ENCODE results near the gene KCNIP2. TPM values are rescaled to one million over a fixed set of nuclear protein-coding genes. Genes with fewer than 3 reads are reported as not detected.
A peak's percentile ranks its signal among the peaks of the same experiment; 100 is the strongest.

KCNIP2 gene
- total and polyA plus RNA-seq, 2 of the 13 experiments (the other 11 are each of a cell fraction or from before 2014, with no cell fraction given) = 0.42 to 0.70 TPM

DNA sequence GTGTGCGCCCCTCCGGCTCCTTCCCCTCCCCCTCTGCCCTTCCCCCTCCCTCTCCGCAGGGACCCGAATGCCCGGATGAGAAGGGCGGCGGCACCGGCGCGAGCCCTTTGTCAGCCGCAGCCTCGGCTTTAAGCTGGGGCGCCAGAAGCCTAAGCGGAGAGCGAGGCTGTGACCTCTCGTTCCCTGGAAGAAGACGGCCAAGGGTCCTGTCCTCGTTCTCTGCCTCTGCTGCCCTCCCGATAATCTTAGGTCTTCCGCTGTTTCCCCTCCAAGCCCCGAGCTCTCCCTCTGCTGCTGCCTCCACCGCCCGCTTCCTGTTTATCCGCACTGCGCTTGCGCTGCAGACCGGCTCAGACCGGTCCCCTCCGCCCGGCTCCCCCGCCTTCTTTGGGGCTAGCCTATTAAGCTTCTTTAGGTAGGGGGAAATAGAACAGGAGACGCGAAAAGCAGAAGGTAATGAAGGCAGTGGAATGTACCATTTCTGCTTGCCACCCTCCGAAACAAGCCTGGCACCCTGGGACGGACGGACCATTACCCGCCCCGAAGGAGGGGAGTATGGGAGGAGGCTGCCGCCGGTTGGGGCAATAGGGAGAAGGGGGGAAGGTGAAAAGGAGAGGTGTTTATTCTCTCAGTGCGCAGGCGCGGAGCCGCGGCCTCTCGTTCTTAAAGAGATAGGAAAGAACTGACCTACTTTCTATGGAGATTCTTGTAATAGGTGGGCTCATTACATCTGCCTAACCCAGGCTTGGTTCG is 25.3 kb downstream of the KCNIP2 start, which contains the start of gene OGA (continued):
- peak; percentile 51; the same call in 1 of the 3 replicates for TF ChIP-seq MXI1 (IDR thresholded peaks at IDR 0.05; ENCODE audit: borderline replicate concordance, low read depth, low read length)
- TF ChIP-seq ATF1 (CRISPR knock-in tag; IDR thresholded peaks at IDR 0.05) = peak; percentile 56; the same call in 1 of the 2 replicates
- TF ChIP-seq, protein P1, sequence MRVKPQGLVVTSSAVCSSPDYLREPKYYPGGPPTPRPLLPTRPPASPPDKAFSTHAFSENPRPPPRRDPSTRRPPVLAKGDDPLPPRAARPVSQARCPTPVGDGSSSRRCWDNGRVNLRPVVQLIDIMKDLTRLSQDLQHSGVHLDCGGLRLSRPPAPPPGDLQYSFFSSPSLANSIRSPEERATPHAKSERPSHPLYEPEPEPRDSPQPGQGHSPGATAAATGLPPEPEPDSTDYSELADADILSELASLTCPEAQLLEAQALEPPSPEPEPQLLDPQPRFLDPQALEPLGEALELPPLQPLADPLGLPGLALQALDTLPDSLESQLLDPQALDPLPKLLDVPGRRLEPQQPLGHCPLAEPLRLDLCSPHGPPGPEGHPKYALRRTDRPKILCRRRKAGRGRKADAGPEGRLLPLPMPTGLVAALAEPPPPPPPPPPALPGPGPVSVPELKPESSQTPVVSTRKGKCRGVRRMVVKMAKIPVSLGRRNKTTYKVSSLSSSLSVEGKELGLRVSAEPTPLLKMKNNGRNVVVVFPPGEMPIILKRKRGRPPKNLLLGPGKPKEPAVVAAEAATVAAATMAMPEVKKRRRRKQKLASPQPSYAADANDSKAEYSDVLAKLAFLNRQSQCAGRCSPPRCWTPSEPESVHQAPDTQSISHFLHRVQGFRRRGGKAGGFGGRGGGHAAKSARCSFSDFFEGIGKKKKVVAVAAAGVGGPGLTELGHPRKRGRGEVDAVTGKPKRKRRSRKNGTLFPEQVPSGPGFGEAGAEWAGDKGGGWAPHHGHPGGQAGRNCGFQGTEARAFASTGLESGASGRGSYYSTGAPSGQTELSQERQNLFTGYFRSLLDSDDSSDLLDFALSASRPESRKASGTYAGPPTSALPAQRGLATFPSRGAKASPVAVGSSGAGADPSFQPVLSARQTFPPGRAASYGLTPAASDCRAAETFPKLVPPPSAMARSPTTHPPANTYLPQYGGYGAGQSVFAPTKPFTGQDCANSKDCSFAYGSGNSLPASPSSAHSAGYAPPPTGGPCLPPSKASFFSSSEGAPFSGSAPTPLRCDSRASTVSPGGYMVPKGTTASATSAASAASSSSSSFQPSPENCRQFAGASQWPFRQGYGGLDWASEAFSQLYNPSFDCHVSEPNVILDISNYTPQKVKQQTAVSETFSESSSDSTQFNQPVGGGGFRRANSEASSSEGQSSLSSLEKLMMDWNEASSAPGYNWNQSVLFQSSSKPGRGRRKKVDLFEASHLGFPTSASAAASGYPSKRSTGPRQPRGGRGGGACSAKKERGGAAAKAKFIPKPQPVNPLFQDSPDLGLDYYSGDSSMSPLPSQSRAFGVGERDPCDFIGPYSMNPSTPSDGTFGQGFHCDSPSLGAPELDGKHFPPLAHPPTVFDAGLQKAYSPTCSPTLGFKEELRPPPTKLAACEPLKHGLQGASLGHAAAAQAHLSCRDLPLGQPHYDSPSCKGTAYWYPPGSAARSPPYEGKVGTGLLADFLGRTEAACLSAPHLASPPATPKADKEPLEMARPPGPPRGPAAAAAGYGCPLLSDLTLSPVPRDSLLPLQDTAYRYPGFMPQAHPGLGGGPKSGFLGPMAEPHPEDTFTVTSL (CRISPR knock-in tag; IDR thresholded peaks at IDR 0.05; ENCODE audit: borderline replicate concordance) = peak; percentile 76; the same call in 1 of the 2 replicates
- 0 out of 2 replicates have a peak, but pooled peaks have one; percentile 67 for TF ChIP-seq MAF1 (CRISPR knock-in tag; IDR thresholded peaks at IDR 0.05; ENCODE audit: borderline replicate concordance)
- TF ChIP-seq, protein P2, sequence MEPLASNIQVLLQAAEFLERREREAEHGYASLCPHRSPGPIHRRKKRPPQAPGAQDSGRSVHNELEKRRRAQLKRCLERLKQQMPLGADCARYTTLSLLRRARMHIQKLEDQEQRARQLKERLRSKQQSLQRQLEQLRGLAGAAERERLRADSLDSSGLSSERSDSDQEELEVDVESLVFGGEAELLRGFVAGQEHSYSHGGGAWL (CRISPR knock-in tag; IDR thresholded peaks at IDR 0.05) = no peak
- TF ChIP-seq, protein P3, sequence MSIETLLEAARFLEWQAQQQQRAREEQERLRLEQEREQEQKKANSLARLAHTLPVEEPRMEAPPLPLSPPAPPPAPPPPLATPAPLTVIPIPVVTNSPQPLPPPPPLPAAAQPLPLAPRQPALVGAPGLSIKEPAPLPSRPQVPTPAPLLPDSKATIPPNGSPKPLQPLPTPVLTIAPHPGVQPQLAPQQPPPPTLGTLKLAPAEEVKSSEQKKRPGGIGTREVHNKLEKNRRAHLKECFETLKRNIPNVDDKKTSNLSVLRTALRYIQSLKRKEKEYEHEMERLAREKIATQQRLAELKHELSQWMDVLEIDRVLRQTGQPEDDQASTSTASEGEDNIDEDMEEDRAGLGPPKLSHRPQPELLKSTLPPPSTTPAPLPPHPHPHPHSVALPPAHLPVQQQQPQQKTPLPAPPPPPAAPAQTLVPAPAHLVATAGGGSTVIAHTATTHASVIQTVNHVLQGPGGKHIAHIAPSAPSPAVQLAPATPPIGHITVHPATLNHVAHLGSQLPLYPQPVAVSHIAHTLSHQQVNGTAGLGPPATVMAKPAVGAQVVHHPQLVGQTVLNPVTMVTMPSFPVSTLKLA (IDR thresholded peaks at IDR 0.05) = no peak
- TF ChIP-seq, protein P4, sequence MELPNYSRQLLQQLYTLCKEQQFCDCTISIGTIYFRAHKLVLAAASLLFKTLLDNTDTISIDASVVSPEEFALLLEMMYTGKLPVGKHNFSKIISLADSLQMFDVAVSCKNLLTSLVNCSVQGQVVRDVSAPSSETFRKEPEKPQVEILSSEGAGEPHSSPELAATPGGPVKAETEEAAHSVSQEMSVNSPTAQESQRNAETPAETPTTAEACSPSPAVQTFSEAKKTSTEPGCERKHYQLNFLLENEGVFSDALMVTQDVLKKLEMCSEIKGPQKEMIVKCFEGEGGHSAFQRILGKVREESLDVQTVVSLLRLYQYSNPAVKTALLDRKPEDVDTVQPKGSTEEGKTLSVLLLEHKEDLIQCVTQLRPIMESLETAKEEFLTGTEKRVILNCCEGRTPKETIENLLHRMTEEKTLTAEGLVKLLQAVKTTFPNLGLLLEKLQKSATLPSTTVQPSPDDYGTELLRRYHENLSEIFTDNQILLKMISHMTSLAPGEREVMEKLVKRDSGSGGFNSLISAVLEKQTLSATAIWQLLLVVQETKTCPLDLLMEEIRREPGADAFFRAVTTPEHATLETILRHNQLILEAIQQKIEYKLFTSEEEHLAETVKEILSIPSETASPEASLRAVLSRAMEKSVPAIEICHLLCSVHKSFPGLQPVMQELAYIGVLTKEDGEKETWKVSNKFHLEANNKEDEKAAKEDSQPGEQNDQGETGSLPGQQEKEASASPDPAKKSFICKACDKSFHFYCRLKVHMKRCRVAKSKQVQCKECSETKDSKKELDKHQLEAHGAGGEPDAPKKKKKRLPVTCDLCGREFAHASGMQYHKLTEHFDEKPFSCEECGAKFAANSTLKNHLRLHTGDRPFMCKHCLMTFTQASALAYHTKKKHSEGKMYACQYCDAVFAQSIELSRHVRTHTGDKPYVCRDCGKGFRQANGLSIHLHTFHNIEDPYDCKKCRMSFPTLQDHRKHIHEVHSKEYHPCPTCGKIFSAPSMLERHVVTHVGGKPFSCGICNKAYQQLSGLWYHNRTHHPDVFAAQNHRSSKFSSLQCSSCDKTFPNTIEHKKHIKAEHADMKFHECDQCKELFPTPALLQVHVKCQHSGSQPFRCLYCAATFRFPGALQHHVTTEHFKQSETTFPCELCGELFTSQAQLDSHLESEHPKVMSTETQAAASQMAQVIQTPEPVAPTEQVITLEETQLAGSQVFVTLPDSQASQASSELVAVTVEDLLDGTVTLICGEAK (IDR thresholded peaks at IDR 0.05) = no peak
- TF ChIP-seq, protein P4 (CRISPR knock-in tag; IDR thresholded peaks at IDR 0.05) = no peak
- 0 out of 2 replicates have a peak, but pooled peaks have one; percentile 39 for TF ChIP-seq GATA4 (IDR thresholded peaks at IDR 0.05; ENCODE audit: borderline replicate concordance, low read depth)
- peak; percentile 59; the same call in 1 of the 2 replicates for TF ChIP-seq ZNF747 (CRISPR knock-in tag; IDR thresholded peaks at IDR 0.05; ENCODE audit: borderline replicate concordance)
- peak; percentile 87 for TF ChIP-seq ISL2 (CRISPR knock-in tag; IDR thresholded peaks at IDR 0.05)
- no peak for TF ChIP-seq RFXAP (CRISPR knock-in tag; IDR thresholded peaks at IDR 0.05; ENCODE audit: borderline replicate concordance)
